ENCODE results near the gene ITGA7.

- TF ChIP-seq CTCF (IDR thresholded peaks at IDR 0.05; ENCODE audit: control extremely low read depth in 1 of 3, insufficient read depth in 1 of 3, low read depth in 1 of 3, low read length in 3 of 3) (peak; percentile 75 to 90 (median 82)), POLR2A (IDR thresholded peaks at IDR 0.05; ENCODE audit: control extremely low read depth in 1 of 2, low read depth in 2 of 2, low read length in 2 of 2) (no peak), ZNF274 (IDR thresholded peaks at IDR 0.05; ENCODE audit: borderline replicate concordance, extremely low read depth, low read length) (no peak), GABPA (IDR thresholded peaks at IDR 0.05; ENCODE audit: borderline replicate concordance, insufficient read depth, low read length) (no peak), TAF1 (IDR thresholded peaks at IDR 0.05; ENCODE audit: low read depth, low read length) (no peak)
These were observed 1.8 kb downstream of the ITGA7 start for GRCh38 chr12:55705782-55706402.
